ENCODE results near the gene CACNA1I.

Gene CACNA1I

GRCh38 chr22:39655831-39656230 lies 85.3 kb downstream of the CACNA1I start:
- Mint-ChIP-seq H3K4me3 (no peak overlapping the region), H3K9me3 (no peaks in the 10 kb centered on the region), H3K27me3 (peaks cover 43% of the 10 kb centered on the region), H3K36me3 (ENCODE audit: low read depth) (no peaks in the 10 kb centered on the region), H3K4me1 (ENCODE audit: low read depth) (no peaks in the 10 kb centered on the region), H3K27ac (no peak overlapping the region)
- intact Hi-C loops (cut with micrococcal nuclease): no loop called here

- peaks cover 53% of the 10 kb centered on the region for H3K27me3 Mint-ChIP-seq
- intact Hi-C loops (cut with micrococcal nuclease): no loop called here
- H3K9me3 Mint-ChIP-seq: no peaks in the 10 kb centered on the region
- no peaks in the 10 kb centered on the region for H3K4me1 Mint-ChIP-seq (ENCODE audit: low read depth)
- H3K27ac Mint-ChIP-seq: no peak overlapping the region
- no peaks in the 10 kb centered on the region for H3K36me3 Mint-ChIP-seq (ENCODE audit: low read depth)
- no peak overlapping the region for H3K4me3 Mint-ChIP-seq
These were observed 86.2 kb downstream of the CACNA1I start for GRCh38 chr22:39656495-39657490.

GRCh38 chr22:39658367-39658766 lies 87.8 kb downstream of the CACNA1I start:
- no peaks in the 10 kb centered on the region for H3K4me1 Mint-ChIP-seq (ENCODE audit: low read depth)
- H3K36me3 Mint-ChIP-seq (ENCODE audit: low read depth): no peaks in the 10 kb centered on the region
- intact Hi-C loops (cut with micrococcal nuclease): no loop called here
- H3K9me3 Mint-ChIP-seq: no peaks in the 10 kb centered on the region
- H3K27ac Mint-ChIP-seq: no peak overlapping the region
- no peak overlapping the region for H3K4me3 Mint-ChIP-seq
- peaks cover 67% of the 10 kb centered on the region for H3K27me3 Mint-ChIP-seq

GRCh38 chr22:39658806-39659463 lies 88.4 kb downstream of the CACNA1I start:
- Mint-ChIP-seq H3K27me3 (peaks cover 72% of the 10 kb centered on the region), H3K4me3 (no peak overlapping the region), H3K9me3 (no peaks in the 10 kb centered on the region), H3K4me1 (ENCODE audit: low read depth) (no peaks in the 10 kb centered on the region), H3K27ac (no peak overlapping the region), H3K36me3 (ENCODE audit: low read depth) (no peaks in the 10 kb centered on the region)
- intact Hi-C loops (cut with micrococcal nuclease): no loop called here

GRCh38 chr22:39661501-39661841 lies 90.9 kb downstream of the CACNA1I start:
- H3K4me1 Mint-ChIP-seq (ENCODE audit: low read depth): no peaks in the 10 kb centered on the region
- intact Hi-C loops (cut with micrococcal nuclease): no loop called here
- H3K27ac Mint-ChIP-seq: no peak overlapping the region
- H3K36me3 Mint-ChIP-seq (ENCODE audit: low read depth): no peaks in the 10 kb centered on the region
- peaks cover 87% of the 10 kb centered on the region for H3K27me3 Mint-ChIP-seq
- H3K9me3 Mint-ChIP-seq: no peaks in the 10 kb centered on the region
- no peak overlapping the region for H3K4me3 Mint-ChIP-seq

- Mint-ChIP-seq H3K27me3 (peaks cover 87% of the 10 kb centered on the region), H3K9me3 (no peaks in the 10 kb centered on the region), H3K27ac (no peak overlapping the region), H3K4me3 (no peak overlapping the region), H3K36me3 (ENCODE audit: low read depth) (no peaks in the 10 kb centered on the region), H3K4me1 (ENCODE audit: low read depth) (no peaks in the 10 kb centered on the region)
- intact Hi-C loops (cut with micrococcal nuclease): no loop called here
These were observed 91.5 kb downstream of the CACNA1I start for GRCh38 chr22:39661842-39662685.

- H3K27me3 Mint-ChIP-seq: peaks cover 85% of the 10 kb centered on the region
- no peak overlapping the region for H3K4me3 Mint-ChIP-seq
- H3K27ac Mint-ChIP-seq: no peak overlapping the region
These were observed 92.1 kb downstream of the CACNA1I start for GRCh38 chr22:39662686-39663052.

GRCh38 chr22:39663751-39664150 lies 93.2 kb downstream of the CACNA1I start:
- no peaks in the 10 kb centered on the region for H3K36me3 Mint-ChIP-seq (ENCODE audit: low read depth)
- intact Hi-C loops (cut with micrococcal nuclease): no loop called here
- H3K27ac Mint-ChIP-seq: no peak overlapping the region
- H3K4me3 Mint-ChIP-seq: no peak overlapping the region
- no peaks in the 10 kb centered on the region for H3K4me1 Mint-ChIP-seq (ENCODE audit: low read depth)
- H3K27me3 Mint-ChIP-seq: peaks cover 84% of the 10 kb centered on the region
- H3K9me3 Mint-ChIP-seq: no peaks in the 10 kb centered on the region

More at GRCh38 chr22:39662686-39663052, 92.1 kb downstream of the CACNA1I start:
- intact Hi-C loops (cut with micrococcal nuclease): no loop called here
- H3K9me3 Mint-ChIP-seq: no peaks in the 10 kb centered on the region
- no peaks in the 10 kb centered on the region for H3K36me3 Mint-ChIP-seq (ENCODE audit: low read depth)
- H3K4me1 Mint-ChIP-seq (ENCODE audit: low read depth): no peaks in the 10 kb centered on the region

- H3K4me1 Mint-ChIP-seq (ENCODE audit: low read depth): no peaks in the 10 kb centered on the region
- H3K9me3 Mint-ChIP-seq: no peaks in the 10 kb centered on the region
- H3K36me3 Mint-ChIP-seq (ENCODE audit: low read depth): no peaks in the 10 kb centered on the region
- no peak overlapping the region for H3K4me3 Mint-ChIP-seq
- intact Hi-C loops (cut with micrococcal nuclease): no loop called here
- peaks cover 78% of the 10 kb centered on the region for H3K27me3 Mint-ChIP-seq
- no peak overlapping the region for H3K27ac Mint-ChIP-seq
These were observed 94.1 kb downstream of the CACNA1I start for GRCh38 chr22:39664485-39665200.

GRCh38 chr22:39665229-39665628 lies 94.7 kb downstream of the CACNA1I start:
- Mint-ChIP-seq H3K4me3 (no peak overlapping the region), H3K27ac (no peak overlapping the region), H3K27me3 (peaks cover 74% of the 10 kb centered on the region), H3K9me3 (no peaks in the 10 kb centered on the region), H3K36me3 (ENCODE audit: low read depth) (no peaks in the 10 kb centered on the region), H3K4me1 (ENCODE audit: low read depth) (no peaks in the 10 kb centered on the region)
- intact Hi-C loops (cut with micrococcal nuclease): no loop called here

GRCh38 chr22:39665661-39666431 lies 95.3 kb downstream of the CACNA1I start:
- H3K36me3 Mint-ChIP-seq (ENCODE audit: low read depth): no peaks in the 10 kb centered on the region
- no peaks in the 10 kb centered on the region for H3K4me1 Mint-ChIP-seq (ENCODE audit: low read depth)
- intact Hi-C loops (cut with micrococcal nuclease): no loop called here
- H3K27me3 Mint-ChIP-seq: peaks cover 68% of the 10 kb centered on the region
- peaks cover under 1% of the 10 kb centered on the region for H3K9me3 Mint-ChIP-seq
- no peak overlapping the region for H3K27ac Mint-ChIP-seq
- H3K4me3 Mint-ChIP-seq: no peak overlapping the region

- Mint-ChIP-seq H3K27me3 (peaks cover 64% of the 10 kb centered on the region), H3K4me1 (ENCODE audit: low read depth) (no peaks in the 10 kb centered on the region), H3K9me3 (peaks cover 7% of the 10 kb centered on the region), H3K4me3 (no peak overlapping the region), H3K36me3 (ENCODE audit: low read depth) (no peaks in the 10 kb centered on the region), H3K27ac (no peak overlapping the region)
- intact Hi-C loops (cut with micrococcal nuclease): no loop called here
These were observed 95.9 kb downstream of the CACNA1I start for GRCh38 chr22:39666495-39666894.

GRCh38 chr22:39666926-39667325 lies 96.4 kb downstream of the CACNA1I start:
- Mint-ChIP-seq H3K36me3 (ENCODE audit: low read depth) (no peaks in the 10 kb centered on the region), H3K4me3 (no peak overlapping the region), H3K4me1 (ENCODE audit: low read depth) (no peaks in the 10 kb centered on the region), H3K27ac (no peak overlapping the region), H3K27me3 (peaks cover 61% of the 10 kb centered on the region), H3K9me3 (peaks cover 11% of the 10 kb centered on the region)
- intact Hi-C loops (cut with micrococcal nuclease): no loop called here

All from dendritic cell treated with granulocyte-macrophage colony-stimulating factor and Interleukin-4, amounts not matched to agents 40 ng/mL and 50 ng/mL, for 4 days (primary cell).